ENCODE measurements around the gene PHAF1.

PHAF1 gene

GRCh38 chr16:67148656-67149275, 39.0 kb downstream of the PHAF1 start:
- no peak for DNase-seq

- DNase-seq, result no peak
Observed at GRCh38 chr16:67149276-67150046, 39.7 kb downstream of the PHAF1 start.

GRCh38 chr16:67150047-67150832, 40.5 kb downstream of the PHAF1 start:
- DNase-seq, result no peak

- DNase-seq, result no peak
Observed at GRCh38 chr16:67150833-67151396, 41.2 kb downstream of the PHAF1 start, which contains the start of gene B3GNT9. Gene B3GNT9 (minus strand): TSS chr16:67150998. CDS start chr16:67150485, 513 bp downstream.

GRCh38 chr16:67151431-67152097, 41.8 kb downstream of the PHAF1 start:
- no peak for DNase-seq

- no peak for DNase-seq
Observed at GRCh38 chr16:67154578-67155294, 45.0 kb downstream of the PHAF1 start.

GRCh38 chr16:67155295-67156142, 45.8 kb downstream of the PHAF1 start:
- peak; percentile 35 for DNase-seq

- no peak for DNase-seq
Observed at GRCh38 chr16:67156143-67156844, 46.6 kb downstream of the PHAF1 start.

- DNase-seq, result no peak
Observed at GRCh38 chr16:67157106-67157748, 47.5 kb downstream of the PHAF1 start.

GRCh38 chr16:67157892-67158635, 48.3 kb downstream of the PHAF1 start:
- no peak for DNase-seq

- DNase-seq, result no peak
Observed at GRCh38 chr16:67158637-67159600, 49.2 kb downstream of the PHAF1 start.

- no peak for DNase-seq
Observed at GRCh38 chr16:67161595-67162058, 51.9 kb downstream of the PHAF1 start.

GRCh38 chr16:67162506-67163163, 52.9 kb downstream of the PHAF1 start:
- DNase-seq, result no peak

GRCh38 chr16:67163164-67163998, 53.6 kb downstream of the PHAF1 start:
- peak; percentile 37 for DNase-seq

- DNase-seq, result peak; percentile 17
Observed at GRCh38 chr16:67163999-67164558, 54.3 kb downstream of the PHAF1 start.

- DNase-seq, result no peak
Observed at GRCh38 chr16:67164599-67165061, 54.9 kb downstream of the PHAF1 start, which contains the start of gene HSF4. Gene HSF4 (plus strand): TSS chr16:67164745. CDS start chr16:67164812, 67 bp downstream.
